Naive thymus-derived CD8-positive, alpha-beta T cell (primary cell): ENCODE data around the gene GPR179. TPM values are rescaled to one million over a fixed set of nuclear protein-coding genes. Genes with fewer than 3 reads are reported as not detected.

ENCODE experiments used
- ATAC-seq, 2 donors: fragments of 150-1000 bp; cut with Tn5 transposase in 1 of 2; sonication (Bioruptor Pico), chemical (Tn5 transposase) in 1 of 2; 1 replicate in 1 of 2; 2 replicates in 1 of 2; pipeline ENCODE4 v1.10.0; 2021; ENCODE audit warnings: mild to moderate bottlenecking in 2 of 2, moderate library complexity in 2 of 2
- POLR2A ChIA-PET: fragments of 350-600 bp; sonication (Branson Sonifier 250); formaldehyde crosslinking; loops from one replicate; lab custom pipeline; 2021; ENCODE audit warnings: antibody characterized with exemption; lab: Charles Lee
- DNase-seq, 10 donors: peaks; one replicate each; pipeline versions ENCODE4 v3.0.0 to v3.0.0-alpha.2; 2020 to 2022
- H3K27ac Mint-ChIP-seq, 10 donors: one replicate each; pipeline ENCODE4 v1.8.0; 2020 to 2022; ENCODE audit warnings: mild to moderate bottlenecking in 10 of 10, mixed read lengths in 10 of 10, moderate library complexity in 4 of 10, inconsistent platforms in 1 of 10
- H3K27me3 Mint-ChIP-seq, 5 donors: one replicate each; pipeline ENCODE4 v1.8.0; 2021 to 2022; ENCODE audit warnings: mixed read lengths in 5 of 5
- H3K36me3 Mint-ChIP-seq, 3 donors: one replicate each; pipeline ENCODE4 v1.8.0; 2020 to 2022; ENCODE audit warnings: mixed read lengths in 3 of 3, mild to moderate bottlenecking in 2 of 3, inconsistent platforms in 1 of 3
- H3K4me1 Mint-ChIP-seq, 4 donors: one replicate each; pipeline ENCODE4 v1.8.0; 2021 to 2022; ENCODE audit warnings: mixed read lengths in 4 of 4
- H3K4me3 Mint-ChIP-seq, 10 donors: one replicate each; pipeline ENCODE4 v1.8.0; 2020 to 2022; ENCODE audit warnings: mild to moderate bottlenecking in 10 of 10, mixed read lengths in 10 of 10, moderate library complexity in 6 of 10, inconsistent platforms in 1 of 10
- H3K9me3 Mint-ChIP-seq, 9 donors: one replicate each; pipeline ENCODE4 v1.8.0; 2020 to 2022; ENCODE audit warnings: mixed read lengths in 9 of 9, mild to moderate bottlenecking in 3 of 9, inconsistent platforms in 1 of 9, moderate library complexity in 1 of 9
- polyA plus RNA-seq, 3 donors: library from polyadenylated mRNA; unstranded; fragments of 300-500 nt; fragmentation: Illumina TruSeq; gene quantifications; one replicate each; pipeline ENCODE4 v1.2.3, GENCODE V29; 2021
- total RNA-seq, 8 experiments: library from RNA in 2 of 8; stranded (reverse) in 2 of 8; gene quantifications; one replicate each; pipeline ENCODE4 v1.2.3 and lab custom pipeline; 2021 to 2026

GPR179 gene
- total and polyA plus RNA-seq, 5 experiments from 2014 or later, result 0.11 to 0.21 TPM; not detected in 3

DNA sequence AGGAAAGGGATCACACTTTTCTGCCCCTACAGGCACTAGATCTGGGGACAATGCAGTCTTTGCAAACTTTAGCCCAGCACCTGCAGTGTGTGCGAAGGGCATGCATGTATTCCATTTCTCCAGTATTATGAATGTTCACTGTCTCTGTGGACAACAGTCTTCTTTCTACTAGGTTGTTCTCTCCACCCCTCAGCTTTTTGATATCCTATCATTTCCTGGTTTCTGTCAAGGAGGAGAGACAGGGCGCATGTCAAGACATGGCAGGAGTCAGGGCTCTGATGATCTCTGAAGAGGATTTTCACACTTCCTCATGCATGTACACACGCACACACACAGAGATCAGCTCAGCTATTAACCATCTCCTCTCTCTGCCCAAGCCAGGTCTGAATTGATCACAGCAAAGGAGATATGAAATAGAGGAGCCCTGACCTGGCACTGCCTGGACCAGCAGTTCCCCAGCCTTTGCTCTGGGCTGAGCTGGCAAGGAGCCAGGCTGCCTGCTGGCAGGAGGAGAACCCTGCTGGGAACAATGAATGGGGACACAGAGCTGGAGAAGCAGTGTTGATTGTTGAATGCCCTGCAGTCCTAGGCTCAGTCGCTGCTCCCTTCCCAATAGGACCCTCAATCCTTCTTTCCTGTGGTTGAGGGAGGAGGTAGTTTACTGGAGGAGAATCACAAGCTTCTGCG lies 2.6 kb downstream of the GPR179 start:
- H3K4me1 Mint-ChIP-seq, result peaks cover 0 to 2% (median 0%) of the 10 kb centered on the region in 4 donors
- DNase-seq (no peak), ATAC-seq (no peak)
- POLR2A ChIA-PET, result no interaction called here
- peaks cover 0 to 13% (median 5%) of the 10 kb centered on the region in 5 donors for H3K27me3 Mint-ChIP-seq
- H3K36me3 Mint-ChIP-seq, result no peaks in the 10 kb centered on the region
- H3K9me3 Mint-ChIP-seq, result no peaks in the 10 kb centered on the region
- H3K4me3 Mint-ChIP-seq, result no peak overlapping the region
- H3K27ac Mint-ChIP-seq, result no peak overlapping the region

DNA sequence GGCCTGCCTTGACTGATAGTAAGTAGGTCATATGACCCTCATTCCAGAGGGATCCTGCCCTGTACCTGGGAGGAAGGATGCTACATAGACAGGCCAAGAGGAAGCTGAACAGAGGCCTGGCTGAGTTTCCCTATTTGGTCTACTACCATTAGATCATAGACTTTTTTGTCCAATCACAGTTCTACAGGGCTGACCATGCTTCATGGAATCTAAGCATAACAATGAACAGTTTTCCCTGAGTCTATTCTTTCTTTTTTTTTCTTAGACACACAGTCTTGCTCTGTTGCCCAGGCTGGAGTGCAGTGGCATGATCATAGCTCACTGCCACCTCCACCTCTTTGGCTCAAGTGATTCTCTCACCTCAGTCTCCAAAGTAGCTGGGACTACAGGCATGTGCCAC lies 3.9 kb downstream of the GPR179 start:
- POLR2A ChIA-PET, result no interaction called here
- H3K9me3 Mint-ChIP-seq, result no peaks in the 10 kb centered on the region

DNA sequence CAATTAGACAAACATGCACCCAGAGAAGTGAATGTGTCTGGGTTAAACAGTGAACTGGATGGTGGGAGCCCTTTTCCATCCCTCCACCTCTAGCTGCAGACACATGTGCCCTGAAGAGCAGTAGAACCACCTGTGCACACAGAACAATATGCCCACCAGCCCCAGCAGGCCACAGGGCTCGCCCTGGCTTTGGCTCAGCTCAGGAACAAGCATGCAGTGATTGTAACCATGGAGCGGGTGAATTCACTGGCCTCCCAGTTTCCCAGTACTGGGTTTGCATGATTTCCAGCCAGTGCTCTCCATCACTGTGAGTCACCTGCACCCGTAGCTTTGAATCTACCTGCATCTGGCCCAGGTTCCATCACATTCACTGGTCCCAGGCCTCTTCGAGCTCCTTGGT lies 5.2 kb downstream of the GPR179 start:
- ATAC-seq (no peak), DNase-seq (no peak)
- Mint-ChIP-seq H3K4me3 (no peak overlapping the region), H3K36me3 (no peaks in the 10 kb centered on the region), H3K27ac (peak overlapping the region in 1 of 10 donors; percentile 10), H3K27me3 (peaks cover 0 to 16% (median 14%) of the 10 kb centered on the region in 5 donors), H3K4me1 (peaks cover 0 to 2% (median 0%) of the 10 kb centered on the region in 4 donors), H3K9me3 (no peaks in the 10 kb centered on the region)
- POLR2A ChIA-PET, result no interaction called here

More for the DNA sequence above, 3.9 kb downstream of the GPR179 start:
- Mint-ChIP-seq H3K36me3 (no peaks in the 10 kb centered on the region), H3K27ac (no peak overlapping the region), H3K4me3 (no peak overlapping the region), H3K27me3 (peaks cover 0 to 14% (median 6%) of the 10 kb centered on the region in 5 donors), H3K4me1 (peaks cover 0 to 2% (median 0%) of the 10 kb centered on the region in 4 donors)
- DNase-seq (no peak), ATAC-seq (no peak)

DNA sequence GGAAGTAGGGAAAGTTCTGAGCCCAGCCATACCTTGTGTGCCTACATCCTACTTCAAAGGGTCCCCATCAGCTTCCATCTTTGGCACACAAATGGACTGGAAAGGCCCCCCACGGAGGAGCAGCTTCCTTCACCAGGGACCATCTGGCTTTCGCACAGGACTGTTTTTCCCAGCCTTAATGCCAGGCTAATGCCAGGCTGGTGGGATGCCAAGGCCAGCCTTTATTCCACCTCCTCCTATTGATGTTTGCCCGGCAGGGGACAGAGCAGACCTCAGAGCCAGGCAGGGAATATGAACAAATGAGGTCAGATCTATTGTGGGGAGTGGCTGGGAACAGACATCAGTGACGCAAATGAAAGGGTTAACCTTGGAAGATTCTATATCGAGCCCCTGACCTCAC lies 5.7 kb downstream of the GPR179 start:
- H3K36me3 Mint-ChIP-seq, result no peaks in the 10 kb centered on the region
- ATAC-seq, result no peak
- H3K27ac Mint-ChIP-seq, result no peak overlapping the region
- peaks cover 0 to 17% (median 16%) of the 10 kb centered on the region in 5 donors for H3K27me3 Mint-ChIP-seq
- H3K9me3 Mint-ChIP-seq, result no peaks in the 10 kb centered on the region
- H3K4me1 Mint-ChIP-seq, result peaks cover 0 to 2% (median 0%) of the 10 kb centered on the region in 4 donors
- H3K4me3 Mint-ChIP-seq, result no peak overlapping the region
- no peak for DNase-seq
- POLR2A ChIA-PET, result no interaction called here

DNA sequence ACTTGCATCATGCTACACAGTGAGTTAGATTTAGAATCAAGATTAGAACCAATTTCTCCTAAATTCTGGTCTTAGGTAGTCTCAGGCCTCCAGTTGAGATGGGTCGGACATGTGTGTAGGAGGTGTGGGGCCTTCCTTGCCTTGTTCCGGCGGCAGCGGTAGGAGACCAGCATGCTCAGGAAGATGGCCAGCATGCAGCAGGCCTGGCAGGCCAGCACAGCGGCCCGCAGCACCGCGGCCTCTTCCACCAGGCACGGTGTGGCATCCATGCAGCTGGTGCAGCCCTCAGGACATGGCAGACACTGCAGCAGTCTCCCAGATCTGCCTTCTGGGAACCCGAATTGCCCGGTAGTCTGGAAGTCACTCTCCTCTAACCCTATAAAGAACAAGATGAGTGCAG lies 6.9 kb downstream of the GPR179 start:
- Mint-ChIP-seq H3K27me3 (peaks cover 0 to 18% (median 14%) of the 10 kb centered on the region in 5 donors), H3K4me1 (peaks cover 0 to 2% (median 0%) of the 10 kb centered on the region in 4 donors), H3K27ac (no peak overlapping the region), H3K36me3 (no peaks in the 10 kb centered on the region), H3K4me3 (no peak overlapping the region), H3K9me3 (no peaks in the 10 kb centered on the region)
- DNase-seq, result no peak
- no peak for ATAC-seq
- POLR2A ChIA-PET, result no interaction called here

DNA sequence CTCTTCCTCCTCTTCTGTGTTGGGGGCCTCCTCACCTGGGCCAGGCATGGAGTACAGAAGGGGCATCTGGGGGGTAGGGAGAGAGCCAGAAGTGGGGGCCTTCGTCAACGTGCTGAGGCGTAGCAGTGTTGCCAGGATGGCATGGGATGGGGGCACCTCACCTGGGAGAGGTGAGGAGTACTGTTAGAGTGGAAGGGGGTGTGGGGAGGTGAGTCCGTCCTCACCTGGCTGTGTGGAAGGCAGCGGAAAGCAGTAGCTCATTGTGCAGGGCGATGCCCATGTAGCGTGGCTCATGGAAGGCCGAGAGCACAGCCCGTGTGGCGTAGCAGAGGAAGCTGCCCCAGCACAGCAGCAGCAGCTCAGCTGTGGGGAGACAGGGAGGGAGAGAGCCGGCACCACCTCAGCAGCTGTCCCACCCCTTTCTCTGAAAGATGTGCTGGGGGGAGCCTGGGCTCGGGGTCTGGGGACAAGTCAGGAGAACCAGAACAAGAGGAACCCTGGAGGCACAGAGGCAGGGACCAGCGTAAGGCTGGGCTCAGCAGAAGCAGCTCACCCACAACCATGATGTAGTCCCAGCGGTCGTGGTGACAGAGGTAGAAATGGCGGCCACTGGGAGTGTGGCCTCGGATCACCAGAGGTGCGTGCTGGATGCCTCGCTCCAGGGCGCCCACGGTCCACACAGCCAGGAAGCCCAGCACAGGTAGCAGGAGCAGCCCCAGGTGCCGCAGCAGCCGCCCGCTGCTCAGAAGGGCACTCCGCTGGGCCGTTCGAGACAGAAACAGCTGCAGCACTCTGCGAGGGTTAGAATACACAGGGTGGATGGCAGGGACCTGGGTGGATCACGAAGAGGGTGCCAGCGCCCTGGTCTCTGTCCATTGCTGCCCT lies 9.0 kb downstream of the GPR179 start:
- Mint-ChIP-seq H3K27ac (peak overlapping the region in 1 of 10 donors; percentile 33), H3K4me1 (peaks cover 0 to 5% (median 0%) of the 10 kb centered on the region in 4 donors), H3K27me3 (peaks cover 0 to 22% (median 16%) of the 10 kb centered on the region in 5 donors), H3K9me3 (no peaks in the 10 kb centered on the region), H3K4me3 (no peak overlapping the region), H3K36me3 (no peaks in the 10 kb centered on the region)
- POLR2A ChIA-PET, result no interaction called here
- DNase-seq, result no peak
- ATAC-seq, result no peak

DNA sequence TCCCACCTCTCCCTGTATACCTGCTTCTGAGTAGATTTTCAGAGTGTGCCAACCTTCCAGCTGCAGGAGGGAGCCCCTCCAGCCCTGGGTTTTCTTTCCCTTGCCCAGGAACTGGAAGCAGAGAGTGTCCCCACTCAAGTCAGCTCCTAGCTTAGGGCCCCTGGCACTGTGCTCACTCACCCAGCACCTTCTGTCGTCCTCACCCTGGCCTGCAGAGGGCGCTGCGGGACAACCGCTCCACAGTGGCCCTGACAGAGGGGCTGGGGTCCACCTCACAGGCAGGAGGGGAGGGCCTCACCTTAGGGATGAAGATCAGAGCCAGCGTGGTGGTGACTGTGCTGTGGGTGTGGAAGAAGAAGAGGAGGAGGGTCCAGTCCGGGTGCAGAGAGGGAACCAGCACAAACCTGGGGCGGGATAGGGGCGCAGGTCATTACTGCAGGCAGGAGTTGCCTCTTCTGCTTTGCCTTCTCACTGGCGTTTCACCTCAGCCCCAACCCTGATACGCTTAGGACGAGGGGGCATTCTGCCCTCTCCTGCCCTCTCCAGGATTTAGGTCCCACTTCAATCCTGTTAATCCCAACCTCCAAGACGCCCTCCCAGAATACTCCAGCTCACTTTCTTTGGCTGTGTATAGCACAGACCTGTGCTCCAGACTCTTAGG lies 10.0 kb downstream of the GPR179 start:
- no peaks in the 10 kb centered on the region for H3K36me3 Mint-ChIP-seq
- peaks cover 0 to 22% (median 17%) of the 10 kb centered on the region in 5 donors for H3K27me3 Mint-ChIP-seq
- peak overlapping the region in 1 of 10 donors; percentile 33 for H3K27ac Mint-ChIP-seq
- H3K9me3 Mint-ChIP-seq, result no peaks in the 10 kb centered on the region
- POLR2A ChIA-PET, result no interaction called here
- peak in 5 of 10 donors; percentile 19 to 39 (median 30) for DNase-seq
- ATAC-seq, result peak in 1 of 2 donors; percentile 22
- no peak overlapping the region for H3K4me3 Mint-ChIP-seq
- peaks cover 0 to 7% (median 0%) of the 10 kb centered on the region in 4 donors for H3K4me1 Mint-ChIP-seq

DNA sequence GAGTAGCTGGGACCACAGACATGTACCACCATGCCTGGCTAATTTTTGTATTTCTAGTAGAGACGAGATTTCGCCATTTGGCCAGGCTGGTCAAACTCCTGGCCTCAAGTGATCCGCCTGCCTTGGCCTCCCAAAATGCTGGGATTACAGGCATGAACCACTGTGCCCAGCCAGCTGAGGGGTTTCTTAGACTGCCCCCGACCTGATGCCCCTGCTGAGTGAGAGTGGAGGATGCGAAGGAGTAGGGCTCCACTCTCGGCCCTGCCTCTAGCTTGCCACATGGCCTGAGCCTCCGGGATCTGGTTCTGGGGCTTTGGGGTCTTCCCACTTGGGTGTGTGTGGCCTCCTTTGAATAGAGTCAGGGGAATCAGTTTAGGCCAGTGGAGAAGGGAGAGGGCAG lies 11.0 kb downstream of the GPR179 start:
- Mint-ChIP-seq H3K4me3 (no peak overlapping the region), H3K4me1 (peaks cover 0 to 7% (median under 1%) of the 10 kb centered on the region in 4 donors), H3K9me3 (no peaks in the 10 kb centered on the region), H3K27me3 (peaks cover 0 to 22% (median 17%) of the 10 kb centered on the region in 5 donors), H3K27ac (no peak overlapping the region), H3K36me3 (no peaks in the 10 kb centered on the region)
- no peak for ATAC-seq
- no peak for DNase-seq
- POLR2A ChIA-PET, result no interaction called here

DNA sequence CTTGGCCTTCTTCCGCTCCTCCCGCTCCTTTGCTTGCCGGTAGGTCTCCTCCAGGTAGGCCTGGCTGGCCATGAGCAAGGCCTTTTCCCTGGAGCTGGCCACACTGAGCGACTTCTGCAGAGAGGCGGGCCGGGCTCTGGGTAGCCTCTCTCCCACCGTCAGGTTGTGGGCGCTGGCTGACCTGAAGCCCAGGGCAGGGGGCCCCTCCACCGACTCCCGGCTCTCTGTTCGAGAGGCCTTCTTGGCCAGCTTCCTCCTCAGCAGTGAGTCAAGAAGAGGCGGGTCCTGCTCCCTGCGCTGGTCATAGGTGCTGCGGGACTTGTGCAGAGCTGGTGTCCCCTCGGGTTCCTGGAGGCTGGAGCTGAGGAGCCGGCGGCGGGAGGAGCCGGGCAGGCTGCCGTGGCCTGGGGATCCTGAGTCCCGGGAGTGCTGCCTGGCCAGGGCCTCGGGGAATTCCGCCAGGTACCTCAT lies 12.8 kb downstream of the GPR179 start:
- POLR2A ChIA-PET, result no interaction called here
- H3K9me3 Mint-ChIP-seq, result no peaks in the 10 kb centered on the region
- peaks cover 0 to 18% (median 16%) of the 10 kb centered on the region in 5 donors for H3K27me3 Mint-ChIP-seq
- ATAC-seq, result no peak
- no peak for DNase-seq
- no peaks in the 10 kb centered on the region for H3K36me3 Mint-ChIP-seq
- peaks cover 7 to 12% (median 10%) of the 10 kb centered on the region in 4 donors for H3K4me1 Mint-ChIP-seq
- H3K4me3 Mint-ChIP-seq, result no peak overlapping the region
- H3K27ac Mint-ChIP-seq, result no peak overlapping the region

- Mint-ChIP-seq H3K27ac (peak overlapping the region in 2 of 10 donors; percentile 39 to 79), H3K27me3 (peaks cover 0 to 18% (median 16%) of the 10 kb centered on the region in 5 donors), H3K36me3 (no peaks in the 10 kb centered on the region), H3K4me1 (peaks cover 11 to 20% (median 15%) of the 10 kb centered on the region in 4 donors), H3K9me3 (no peaks in the 10 kb centered on the region), H3K4me3 (no peak overlapping the region)
- POLR2A ChIA-PET, result no interaction called here
- no peak for DNase-seq
- no peak for ATAC-seq
Observed at GRCh38 chr17:38329808-38330730, 13.7 kb downstream of the GPR179 start.

GRCh38 chr17:38329284-38329683 lies 14.5 kb downstream of the GPR179 start:
- Mint-ChIP-seq H3K36me3 (no peaks in the 10 kb centered on the region), H3K4me3 (no peak overlapping the region), H3K4me1 (peaks cover 11 to 24% (median 16%) of the 10 kb centered on the region in 4 donors), H3K27me3 (peaks cover 0 to 14% (median 10%) of the 10 kb centered on the region in 5 donors), H3K27ac (peak overlapping the region in 3 of 10 donors; percentile 37 to 67 (median 39)), H3K9me3 (no peaks in the 10 kb centered on the region)
- DNase-seq, result no peak
- ATAC-seq, result no peak
- POLR2A ChIA-PET, result no interaction called here
